Lung microvascular endothelial cell (primary cell): Measurements from ENCODE around the gene TMEM164. TPM values are rescaled to one million over a fixed set of nuclear protein-coding genes. Genes with fewer than 3 reads are reported as not detected.
A peak's percentile ranks its signal among the peaks of the same experiment; 100 is the strongest.
"Not testable (repeated sequence)": the region's sequence is repeated elsewhere in the genome, so short reads cannot be mapped to it uniquely, and the experiment has no call there.

ENCODE experiments used
- DNase-seq, 2 donors: peaks; one replicate each; pipeline versions ENCODE4 v3.0.0 to v3.0.0-alpha.2; 2010; ENCODE audit warnings: low read depth in 2 of 2
- total RNA-seq: library from RNA; depleted of rRNA; stranded (reverse); fragments of >200 nt; gene quantifications from 2 replicates; pipeline ENCODE4 v1.2.1, GENCODE V29; 2014

Gene TMEM164
- total RNA-seq, 1 donor from 2014 or later, result 21.2 TPM

DNA sequence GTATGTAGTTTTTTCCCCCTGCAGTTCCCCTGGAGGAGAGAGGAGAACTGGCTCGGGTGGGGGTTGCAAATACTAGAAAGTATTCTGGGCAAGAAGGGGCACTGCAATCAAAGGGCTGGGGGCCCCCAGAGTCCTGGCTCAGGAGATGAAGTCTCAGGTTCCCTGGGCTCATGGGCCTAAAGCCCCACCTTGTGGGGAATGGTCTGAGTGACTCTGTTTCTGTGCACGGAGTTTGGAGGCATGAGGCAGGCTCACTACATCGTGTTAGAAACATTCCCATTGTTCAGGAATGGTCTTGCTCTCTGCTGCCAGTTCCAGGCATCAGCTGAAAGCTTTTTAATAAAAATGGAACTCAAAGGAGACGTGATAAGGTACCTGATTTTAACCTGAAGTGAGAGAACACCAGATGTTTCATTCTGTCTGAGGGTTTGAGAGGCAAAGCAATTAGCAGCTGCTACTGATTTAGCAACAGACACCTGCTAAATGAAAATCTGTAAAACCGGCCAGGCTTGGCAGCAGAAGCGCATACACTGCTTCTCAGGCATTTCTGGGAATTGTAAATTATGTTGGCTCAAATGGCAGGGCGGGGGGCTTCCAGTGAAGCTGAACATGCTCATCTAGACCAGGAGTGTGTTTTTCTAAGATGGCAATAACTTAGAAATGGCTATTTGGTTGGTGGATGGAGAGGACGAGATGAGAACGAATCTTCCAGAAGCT is 122.7 kb downstream of the TMEM164 start:
- peak; percentile 10 to 43 for DNase-seq

DNA sequence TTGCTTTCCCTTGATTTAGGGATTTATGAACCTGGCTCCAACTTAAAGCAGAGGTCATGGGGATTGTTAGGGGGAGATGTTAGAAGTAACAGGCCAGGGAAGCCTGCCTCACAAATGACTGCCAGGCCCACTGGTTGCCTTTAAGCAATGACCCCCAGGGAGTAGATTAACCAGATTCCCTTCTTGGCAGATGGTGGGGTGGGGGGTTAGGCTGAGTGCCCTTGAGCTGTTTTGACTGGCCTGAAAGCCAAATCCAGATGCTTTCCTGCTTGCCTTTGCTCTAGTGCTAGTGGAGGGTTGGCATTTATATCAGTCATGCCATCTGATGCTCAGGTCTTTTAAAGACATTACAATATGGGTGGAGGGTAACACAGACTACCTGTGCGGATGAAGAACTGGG is 128.1 kb downstream of the TMEM164 start:
- DNase-seq, result no peak

DNA sequence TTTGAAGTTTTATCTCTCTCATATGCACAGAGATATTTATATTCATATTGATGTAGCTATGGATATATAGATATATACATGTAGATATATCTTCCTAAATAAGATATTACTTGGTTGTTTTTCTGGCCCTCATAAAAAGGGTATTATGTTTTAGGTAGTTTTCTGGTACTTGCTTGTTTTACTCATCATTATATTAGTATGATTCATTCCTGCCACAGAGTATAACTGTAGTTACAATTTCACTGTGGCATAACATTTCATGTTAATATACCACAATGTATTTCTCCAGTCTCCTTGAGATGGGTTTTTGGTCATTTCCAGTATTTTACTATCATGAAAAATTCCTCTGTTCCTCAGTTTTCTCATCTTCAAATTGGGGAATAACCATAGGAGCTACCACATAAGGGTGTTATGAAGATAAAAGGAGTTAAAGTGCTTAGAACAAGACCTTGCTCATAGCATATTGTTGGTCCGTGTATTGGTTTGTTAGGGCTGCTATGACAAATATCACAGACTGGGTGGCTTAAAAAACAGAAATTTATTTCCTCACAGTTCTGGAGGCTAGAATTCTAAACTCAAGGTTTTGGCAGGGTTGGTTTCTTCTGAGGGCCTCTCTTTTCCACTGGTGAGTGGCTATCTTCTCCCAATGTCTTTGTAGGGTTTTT is 129.7 kb downstream of the TMEM164 start:
- DNase-seq, result no peak

DNA sequence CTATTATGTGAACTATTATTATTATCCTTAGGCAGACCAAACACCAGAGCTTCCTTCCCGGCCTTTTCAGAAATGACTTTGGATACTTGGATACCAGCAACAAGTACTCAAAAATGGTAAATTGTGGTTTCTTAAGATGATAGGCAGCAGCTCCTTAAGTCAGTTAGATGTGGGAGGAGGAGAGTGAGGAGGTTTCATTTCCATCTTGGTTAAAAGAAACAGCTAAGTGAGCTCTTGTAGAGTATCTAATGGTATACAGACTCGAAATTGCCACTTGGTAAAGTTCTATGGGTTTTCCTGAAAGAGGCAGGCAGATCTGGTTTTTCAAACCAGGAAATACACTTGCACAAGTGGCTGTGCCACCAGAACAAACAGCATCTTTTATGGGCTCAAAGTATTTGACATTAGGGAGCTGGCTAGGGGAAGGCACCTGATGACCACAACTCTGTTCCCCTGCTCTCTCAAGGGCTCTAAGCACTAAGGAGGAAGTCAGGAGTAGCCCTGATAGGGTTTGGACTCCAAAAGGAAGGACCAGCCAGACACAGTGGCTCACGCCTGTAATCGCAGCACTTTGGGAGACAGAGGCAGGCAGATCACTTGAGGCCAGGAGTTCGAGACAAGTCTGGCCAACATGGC is 130.9 kb downstream of the TMEM164 start:
- DNase-seq, result no peak

DNA sequence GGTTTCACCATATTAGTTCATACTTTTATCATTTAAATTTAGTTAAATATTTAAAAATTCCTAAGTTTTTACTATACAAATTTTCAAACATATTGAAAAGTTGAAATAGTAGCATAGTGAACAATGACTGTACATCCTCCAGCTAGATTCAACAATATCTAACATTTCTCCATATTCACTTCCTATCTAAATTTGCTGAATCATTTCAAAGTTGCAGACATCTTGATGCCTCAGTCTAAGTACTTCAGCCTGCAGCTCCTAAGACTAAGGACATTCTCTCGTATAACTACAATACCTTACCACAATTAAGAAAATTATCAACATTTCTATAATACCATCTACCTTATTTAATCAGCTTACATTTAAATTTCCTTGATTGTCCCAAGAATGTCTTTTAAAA is 132.7 kb downstream of the TMEM164 start:
- peak in 1 of 2 donors; percentile 20 for DNase-seq

DNA sequence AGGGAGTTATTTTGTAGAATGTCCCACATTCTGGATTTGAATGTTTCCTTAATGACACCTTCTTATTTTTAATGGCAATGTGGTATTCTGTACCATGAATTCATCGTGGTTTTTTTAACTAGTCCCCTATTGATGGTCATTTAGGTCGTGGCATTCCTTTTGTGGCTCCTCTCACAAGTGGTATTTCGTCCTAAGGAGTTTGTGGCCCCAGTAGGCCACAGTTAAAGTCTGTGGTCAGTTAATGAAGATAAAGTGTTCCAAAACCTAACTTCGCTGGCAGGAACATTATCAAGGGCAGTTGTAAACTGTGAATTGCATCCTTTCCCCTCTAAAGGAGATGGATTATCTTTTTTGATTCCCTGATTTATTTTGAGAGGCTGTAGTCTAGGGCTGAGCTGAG is 133.2 kb downstream of the TMEM164 start:
- no peak for DNase-seq

DNA sequence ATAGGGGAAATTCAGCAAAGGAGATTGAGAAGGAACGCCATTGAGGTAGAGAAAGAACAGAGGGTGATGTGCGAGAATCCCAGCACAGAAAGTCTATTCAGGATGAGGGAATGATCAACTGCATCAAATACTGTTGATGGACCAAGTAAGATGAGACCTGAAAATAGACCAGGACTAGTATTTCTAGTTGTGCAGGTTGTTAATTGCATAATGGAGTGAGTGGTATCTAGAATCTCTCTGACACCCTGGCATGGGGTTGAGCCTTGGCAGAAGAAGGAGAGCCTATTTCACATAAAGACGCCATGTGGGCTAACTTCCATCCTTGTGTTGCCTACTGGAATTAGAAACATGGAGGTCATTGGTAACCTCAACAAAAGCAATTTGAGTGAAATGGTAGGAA is 135.6 kb downstream of the TMEM164 start:
- no peak for DNase-seq

DNA sequence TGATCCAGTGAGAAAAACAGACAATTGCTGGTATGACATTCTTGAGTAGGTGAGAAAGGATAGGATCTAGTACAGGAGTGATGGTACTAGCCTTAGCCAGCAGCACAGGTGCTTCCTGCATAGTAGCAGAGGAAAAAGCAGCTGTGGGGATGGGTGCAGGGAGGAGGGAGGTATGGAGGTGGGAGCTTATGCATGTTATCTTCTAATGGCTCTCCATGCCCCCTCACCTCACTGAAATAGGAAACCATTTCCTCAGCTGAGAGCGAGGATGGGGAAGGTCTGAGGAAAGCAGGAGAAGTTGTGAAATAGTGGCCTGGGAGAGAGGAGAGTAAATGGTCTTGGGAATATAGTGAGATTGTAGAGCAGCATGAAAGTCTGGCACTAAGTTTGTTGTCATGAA is 136.3 kb downstream of the TMEM164 start:
- no peak for DNase-seq

DNA sequence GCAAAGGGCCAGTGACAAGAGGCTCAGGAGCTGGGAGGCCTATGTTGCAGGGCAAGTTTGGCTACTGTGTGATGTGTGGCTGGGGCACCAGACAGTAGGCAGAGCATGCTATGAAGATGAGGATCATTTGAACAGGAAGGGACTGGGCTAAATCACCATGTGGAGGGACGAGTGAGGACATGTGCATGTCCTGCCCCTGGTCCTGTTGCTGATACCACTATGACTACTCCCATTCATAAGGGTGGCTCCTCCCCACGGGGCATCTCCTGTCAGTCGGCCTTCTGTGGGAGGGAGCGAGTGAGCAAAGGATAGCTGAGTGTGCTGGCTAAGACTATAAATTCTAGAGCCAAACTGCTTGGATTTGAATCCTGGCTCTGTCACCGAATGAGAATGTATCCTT is 139.2 kb downstream of the TMEM164 start:
- no peak for DNase-seq

DNA sequence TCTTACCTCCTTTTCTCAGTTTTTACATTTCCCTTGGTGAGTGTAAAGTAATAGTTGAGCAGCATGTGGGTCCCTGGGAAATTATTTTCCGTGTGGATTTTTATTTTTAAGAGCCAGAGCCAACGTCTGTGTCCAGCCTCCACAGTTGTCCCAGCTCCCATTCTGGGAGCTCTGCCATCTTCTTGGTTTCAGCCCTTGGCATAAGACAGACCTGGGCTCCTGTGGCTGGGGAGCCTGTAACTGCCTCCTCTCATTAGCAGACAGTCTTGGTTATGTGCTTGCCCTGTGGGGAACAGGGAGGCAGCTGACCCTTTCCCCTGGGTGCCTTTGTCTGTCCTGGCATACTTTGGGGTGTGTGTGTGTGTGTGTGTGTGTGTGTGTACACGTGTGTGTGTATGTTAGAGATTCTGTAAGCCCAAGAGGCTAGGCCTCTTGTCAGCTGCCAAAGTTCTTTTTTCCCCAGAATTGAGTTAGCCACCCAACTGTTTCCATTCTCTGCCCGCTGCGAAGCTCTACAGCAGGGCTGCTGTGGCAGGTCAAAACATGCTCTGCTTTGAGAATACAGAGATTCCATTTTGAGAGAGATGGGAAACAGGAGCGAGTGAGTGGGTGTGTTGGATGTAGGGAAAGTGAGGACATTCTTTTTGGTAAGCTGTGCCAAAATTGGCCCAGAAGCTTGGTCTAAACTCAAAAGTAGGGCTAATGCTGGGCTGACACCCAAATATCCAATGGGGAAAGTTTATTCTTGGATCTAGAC is 140.7 kb downstream of the TMEM164 start:
- DNase-seq, result no peak

DNA sequence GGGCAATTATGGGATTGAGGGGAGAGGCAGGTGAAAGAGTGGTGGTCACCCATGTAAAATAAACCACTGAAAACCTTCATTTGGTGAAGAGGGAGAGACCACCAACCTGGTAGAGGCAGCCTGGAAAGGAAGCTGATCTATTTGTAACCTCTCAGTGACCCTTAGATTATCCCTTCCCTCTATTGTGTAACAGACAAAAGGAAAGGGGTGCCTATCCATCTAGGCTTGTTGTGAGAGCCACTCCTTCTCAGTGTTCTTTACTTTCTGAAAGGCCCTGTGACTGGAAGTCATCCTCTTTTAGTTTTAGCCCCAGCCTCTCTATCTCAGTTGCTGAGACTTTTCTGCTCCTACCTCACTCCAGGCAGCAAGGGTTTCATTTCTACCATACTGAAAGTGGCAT is 142.4 kb downstream of the TMEM164 start:
- no peak for DNase-seq

DNA sequence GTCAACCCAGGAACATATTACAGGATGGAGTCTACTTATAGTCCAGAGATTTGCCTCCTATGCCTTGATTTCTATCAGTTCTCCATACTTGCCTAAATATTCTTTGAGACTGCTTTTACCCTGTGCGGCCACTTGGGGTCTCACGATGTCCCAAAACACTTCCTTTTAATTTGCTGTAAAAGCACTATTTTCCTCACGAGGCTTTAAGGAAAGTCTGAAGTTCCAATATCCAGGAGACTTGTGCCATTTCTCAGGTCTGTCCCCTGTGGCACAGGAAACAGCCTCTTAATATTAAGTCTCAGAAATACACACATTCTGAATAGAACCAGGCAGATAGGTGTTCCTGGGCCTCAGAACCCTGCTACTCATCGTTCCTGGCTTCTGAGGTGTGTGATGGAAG is 142.9 kb downstream of the TMEM164 start:
- peak; percentile 45 to 47 for DNase-seq

DNA sequence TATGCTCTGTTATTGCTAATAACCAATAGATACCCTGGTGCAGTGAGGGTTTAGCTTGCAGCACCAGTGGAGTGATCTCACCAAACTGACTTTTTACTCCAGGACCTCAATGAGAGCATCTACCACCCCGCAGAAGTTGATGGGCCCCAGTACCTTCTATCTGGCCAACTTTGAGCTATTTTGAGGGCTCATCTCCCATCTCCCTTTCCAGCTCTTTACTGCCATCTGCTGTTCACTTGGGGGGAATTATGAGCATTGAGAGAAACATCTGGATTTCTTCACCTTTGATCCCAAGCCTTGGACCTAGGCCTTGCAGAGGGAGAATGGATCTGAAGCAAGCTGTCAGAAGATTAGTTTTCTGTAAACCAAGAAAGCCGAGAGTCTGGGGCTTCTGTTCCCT is 143.6 kb downstream of the TMEM164 start:
- DNase-seq, result peak; percentile 38 to 52

DNA sequence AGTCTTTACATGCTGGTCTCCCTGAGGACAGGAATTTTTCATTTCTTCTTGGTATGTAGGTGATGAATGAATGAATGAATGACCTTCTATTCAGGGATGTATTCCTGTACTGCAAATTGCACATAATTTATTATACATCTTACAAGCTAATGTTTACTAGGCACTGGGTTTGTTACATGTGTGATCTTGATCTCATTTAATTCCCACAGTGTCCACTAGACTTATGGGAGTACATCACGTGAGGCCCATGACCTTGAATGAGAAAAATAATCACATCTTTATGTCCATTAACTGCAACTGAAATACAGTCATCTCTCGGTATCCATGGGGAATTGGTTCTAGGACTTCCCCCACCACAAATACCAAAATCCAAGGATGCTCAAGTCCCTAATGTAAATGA is 150.3 kb downstream of the TMEM164 start:
- DNase-seq, result no peak

DNA sequence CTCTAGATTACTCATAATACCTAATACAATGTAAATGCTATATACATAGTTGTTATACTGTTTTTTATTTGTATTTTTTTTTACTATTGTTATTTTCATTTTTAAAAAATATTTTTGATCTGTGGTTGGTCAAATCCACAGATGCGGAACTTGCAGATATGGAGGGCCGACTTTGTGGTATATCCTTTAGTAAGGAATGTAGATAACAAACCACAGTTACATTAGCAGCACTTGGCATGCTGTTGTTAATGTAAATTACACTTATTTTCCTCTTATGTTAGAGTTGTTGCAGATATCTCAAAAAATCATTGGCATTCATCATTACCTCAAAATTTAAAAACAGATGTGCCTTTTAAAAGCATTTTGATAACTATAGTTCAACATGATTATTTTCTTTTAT is 151.0 kb downstream of the TMEM164 start:
- DNase-seq, result no peak

DNA sequence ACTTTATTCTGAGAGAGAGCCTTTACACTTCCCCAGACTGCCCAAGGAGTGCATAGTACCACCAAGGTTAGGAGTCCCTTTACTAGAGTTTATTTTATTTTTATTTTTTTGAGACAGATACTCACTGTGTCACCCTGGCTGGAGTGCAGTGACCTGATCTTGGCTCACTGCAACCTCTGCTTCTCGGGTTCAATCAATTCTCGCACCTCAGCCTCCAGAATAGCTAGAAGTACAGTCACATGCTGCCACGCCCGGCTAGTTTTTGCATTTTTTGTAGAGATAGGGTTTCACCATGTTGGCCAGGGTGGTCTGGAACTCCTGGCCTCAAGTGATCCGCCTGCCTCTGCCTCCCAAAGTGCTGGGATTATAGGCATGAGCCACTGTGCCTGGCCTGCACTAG is 151.4 kb downstream of the TMEM164 start:
- not testable (repeated sequence) for DNase-seq

DNA sequence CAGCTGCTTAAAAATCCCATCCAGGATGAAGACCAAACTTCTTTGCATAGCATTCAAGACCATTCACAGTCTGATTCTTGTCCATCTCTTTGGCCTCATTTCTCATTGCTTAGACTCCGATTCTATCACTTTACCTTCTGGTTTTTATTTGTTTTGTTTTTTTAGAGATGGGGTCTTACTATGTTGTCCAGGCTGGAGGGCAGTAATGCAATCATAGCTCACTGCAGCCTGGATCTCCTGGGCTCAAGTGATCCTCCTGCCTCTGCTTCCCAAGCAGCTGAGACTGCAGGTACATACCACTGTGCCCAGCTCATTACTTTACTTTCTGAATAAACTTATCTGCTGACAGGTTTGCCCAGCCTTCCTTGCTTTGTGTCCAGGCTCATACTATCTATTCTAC is 152.8 kb downstream of the TMEM164 start:
- no peak for DNase-seq

DNA sequence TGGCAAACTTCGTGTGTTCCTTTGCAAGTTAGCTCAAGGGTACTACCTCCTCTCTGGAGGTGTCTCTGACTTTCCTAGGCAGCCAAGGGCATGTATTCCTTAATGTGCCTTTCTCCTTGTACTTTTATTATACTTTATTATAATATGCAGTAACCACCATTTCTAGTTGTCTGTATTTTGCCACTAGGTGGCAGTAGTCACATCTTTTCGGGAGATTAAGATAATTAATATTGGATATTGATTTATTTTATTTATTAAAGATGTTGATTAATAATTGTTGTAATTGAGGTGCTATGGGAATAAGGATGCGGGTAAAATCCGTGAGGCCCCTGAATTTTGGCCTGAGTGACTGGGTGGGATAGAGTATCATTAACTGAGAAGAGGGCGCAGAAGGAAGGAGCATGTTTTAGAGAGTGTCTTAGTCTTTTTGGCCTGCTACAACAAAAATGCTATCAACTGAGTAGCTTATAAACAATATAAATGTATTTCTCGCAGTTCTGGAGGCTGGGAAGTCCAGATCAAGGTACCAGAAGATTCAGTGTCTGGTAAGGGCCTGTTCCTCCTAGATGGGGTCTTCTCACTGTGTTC is 153.3 kb downstream of the TMEM164 start:
- peak in 1 of 2 donors; percentile 32 for DNase-seq

DNA sequence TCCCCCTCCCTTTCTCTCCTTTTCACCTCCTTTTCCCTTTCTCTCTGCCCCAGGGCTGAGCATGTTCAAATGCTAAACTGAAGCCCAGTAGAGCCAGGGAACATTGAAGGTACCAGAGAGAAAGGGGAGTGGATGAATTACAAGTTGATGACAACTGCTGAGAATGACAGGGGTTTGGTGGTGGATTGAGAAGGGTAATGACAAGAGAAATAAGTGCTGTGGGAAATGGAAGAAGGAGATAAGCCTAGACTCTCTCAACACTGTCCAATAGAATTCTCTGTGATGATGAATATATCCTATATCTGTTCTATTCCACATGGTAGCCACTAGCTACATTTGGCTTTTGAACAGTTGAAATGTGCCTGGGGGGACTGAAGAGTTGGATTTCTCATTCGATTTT is 154.5 kb downstream of the TMEM164 start:
- no peak for DNase-seq

DNA sequence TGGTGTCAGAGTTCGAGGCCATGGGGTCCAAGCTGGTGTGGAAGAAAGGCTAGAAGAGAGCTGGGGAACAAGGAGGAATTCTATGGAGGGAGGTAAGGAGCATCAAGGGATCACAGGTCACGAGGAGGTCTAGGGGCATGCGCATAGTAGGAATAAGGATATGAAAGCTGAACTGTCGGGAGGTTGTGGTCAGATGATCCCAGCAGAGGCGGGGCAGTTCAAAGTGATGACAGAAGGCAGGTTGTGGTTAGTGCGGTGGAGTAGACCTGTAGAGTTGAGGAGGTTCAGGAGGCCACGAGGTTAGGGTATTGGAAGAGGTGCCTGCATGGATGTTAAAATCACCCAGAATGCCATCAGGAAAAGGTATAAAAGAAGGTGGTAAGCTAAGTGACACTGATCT is 156.3 kb downstream of the TMEM164 start:
- no peak for DNase-seq

DNA sequence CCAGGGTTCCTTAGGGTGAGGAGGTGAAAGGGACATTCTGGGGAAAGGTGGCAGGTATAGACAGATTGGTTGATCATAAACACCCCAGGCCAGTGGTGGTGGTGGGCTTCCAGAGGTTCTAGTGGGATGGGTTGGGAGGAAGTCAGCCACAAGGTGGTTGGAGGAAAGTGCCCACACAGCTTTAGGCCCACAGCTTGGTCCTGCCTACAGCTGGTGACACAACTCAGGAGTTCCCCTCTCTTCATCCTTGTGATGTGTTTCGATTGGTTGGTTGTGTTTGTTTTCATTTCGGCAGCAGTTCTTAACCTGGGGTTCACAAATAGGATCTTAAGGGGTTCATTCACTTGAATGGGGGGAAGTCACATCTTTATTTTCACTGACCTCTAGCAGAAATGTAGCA is 157.0 kb downstream of the TMEM164 start:
- DNase-seq, result no peak

DNA sequence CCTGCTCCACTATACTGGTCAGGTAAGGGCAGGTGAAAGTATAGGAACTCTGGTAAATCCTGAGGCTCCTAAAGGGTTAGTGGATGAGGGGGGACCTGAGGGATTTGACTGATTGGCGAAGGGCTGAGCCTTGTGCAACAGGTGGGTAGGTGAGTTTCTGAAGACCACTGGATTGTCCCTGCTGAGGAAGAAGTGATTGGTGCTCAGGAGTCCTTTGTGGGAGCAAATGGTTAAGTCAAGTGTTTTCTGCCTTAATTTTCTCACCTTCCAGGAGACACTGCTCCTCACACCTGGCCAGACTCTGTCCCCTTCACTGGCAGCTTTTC is 158.4 kb downstream of the TMEM164 start:
- no peak for DNase-seq
